Brain microvascular endothelial cell (primary cell): ENCODE measurements around the gene TMEM132E.

Source experiments
- DNase-seq: peaks from one replicate; pipeline ENCODE4 v3.0.0-alpha.2; 2020
- H3K27ac ChIP-seq: fragments of 250-450 bp; sonication (Bioruptor Pico); 2 replicates; pipeline ENCODE4 v1.5.1; 2020; ENCODE audit warnings: mild to moderate bottlenecking, moderate library complexity
- H3K27me3 ChIP-seq: fragments of 250-450 bp; sonication (Bioruptor Pico); replicated peaks from 2 replicates; pipeline ENCODE4 v1.5.1; 2020; ENCODE audit warnings: mild to moderate bottlenecking
- H3K36me3 ChIP-seq: fragments of 250-450 bp; sonication (Bioruptor Pico); replicated peaks from 2 replicates; pipeline ENCODE4 v1.5.1; 2020; ENCODE audit warnings: mild to moderate bottlenecking
- H3K4me3 ChIP-seq: 2 replicates; pipeline ENCODE4 v1.5.1; 2011; ENCODE audit warnings: low read depth, mild to moderate bottlenecking, control low read depth, low read length, moderate library complexity
- in situ Hi-C: cut with HindIII; loops from 2 replicates; pipeline ENCODE4 v1.10.0; 2017; ENCODE audit warnings: low sequenced_read_pairs, low pct_ligation_motif_present
- TF ChIP-seq, protein P1 (sequence below): IDR thresholded peaks from 2 replicates; pipeline ENCODE4 v1.5.1; 2011; ENCODE audit warnings: low read depth, mild to moderate bottlenecking, moderate library complexity, low read length, control low read depth, inconsistent platforms; ENCODE audit errors: missing control alignments

Gene TMEM132E

DNA sequence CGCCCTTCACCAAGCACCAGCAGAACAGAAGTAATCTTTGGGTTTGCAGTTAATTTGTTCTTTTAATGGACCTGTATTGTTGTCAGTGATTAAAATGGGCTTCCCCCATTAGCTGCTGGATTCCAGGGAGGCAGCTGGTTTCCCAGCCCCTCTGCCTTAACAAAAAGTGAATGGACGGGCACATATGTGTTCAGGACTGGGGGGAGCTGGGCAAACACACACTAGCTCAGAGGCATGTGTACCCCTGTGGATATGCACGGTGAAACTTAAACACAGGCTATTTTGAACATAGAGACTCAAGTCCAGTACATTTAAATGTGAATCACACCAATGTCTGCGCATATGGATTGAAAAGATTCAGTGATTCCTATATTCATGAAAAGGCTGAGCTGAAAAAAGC, 25.5 kb upstream of the TMEM132E start:
- Histone ChIP-seq H3K36me3 (no peaks in the 10 kb centered on the region), H3K27me3 (no peaks in the 10 kb centered on the region), H3K4me3 (no peak overlapping the region), H3K27ac (no peak overlapping the region)
- no peak for DNase-seq
- TF ChIP-seq, protein P1, sequence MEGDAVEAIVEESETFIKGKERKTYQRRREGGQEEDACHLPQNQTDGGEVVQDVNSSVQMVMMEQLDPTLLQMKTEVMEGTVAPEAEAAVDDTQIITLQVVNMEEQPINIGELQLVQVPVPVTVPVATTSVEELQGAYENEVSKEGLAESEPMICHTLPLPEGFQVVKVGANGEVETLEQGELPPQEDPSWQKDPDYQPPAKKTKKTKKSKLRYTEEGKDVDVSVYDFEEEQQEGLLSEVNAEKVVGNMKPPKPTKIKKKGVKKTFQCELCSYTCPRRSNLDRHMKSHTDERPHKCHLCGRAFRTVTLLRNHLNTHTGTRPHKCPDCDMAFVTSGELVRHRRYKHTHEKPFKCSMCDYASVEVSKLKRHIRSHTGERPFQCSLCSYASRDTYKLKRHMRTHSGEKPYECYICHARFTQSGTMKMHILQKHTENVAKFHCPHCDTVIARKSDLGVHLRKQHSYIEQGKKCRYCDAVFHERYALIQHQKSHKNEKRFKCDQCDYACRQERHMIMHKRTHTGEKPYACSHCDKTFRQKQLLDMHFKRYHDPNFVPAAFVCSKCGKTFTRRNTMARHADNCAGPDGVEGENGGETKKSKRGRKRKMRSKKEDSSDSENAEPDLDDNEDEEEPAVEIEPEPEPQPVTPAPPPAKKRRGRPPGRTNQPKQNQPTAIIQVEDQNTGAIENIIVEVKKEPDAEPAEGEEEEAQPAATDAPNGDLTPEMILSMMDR: no peak
- in situ Hi-C loops: no loop called here

DNA sequence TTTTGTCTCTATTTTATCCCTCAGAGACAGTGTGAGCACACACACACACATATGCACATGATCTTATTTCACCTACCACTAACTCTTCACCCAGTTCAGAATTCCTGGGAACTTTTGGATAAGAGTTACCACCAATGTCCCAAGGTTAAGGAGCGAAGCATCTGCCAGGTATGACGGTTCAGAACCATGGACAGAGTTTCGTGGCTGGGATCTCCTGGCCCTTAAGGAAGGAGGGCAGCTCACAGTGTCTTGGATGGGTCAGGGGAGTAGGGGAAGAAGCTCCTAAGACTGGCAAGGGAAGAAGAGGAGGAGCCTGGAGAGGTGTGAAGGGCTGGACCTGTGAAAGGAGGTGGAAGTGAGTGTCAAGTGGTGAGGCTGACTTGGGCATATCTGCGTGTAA, 23.0 kb upstream of the TMEM132E start:
- no peaks in the 10 kb centered on the region for H3K27me3 ChIP-seq
- in situ Hi-C loops: no loop called here
- no peak for DNase-seq
- H3K27ac ChIP-seq: no peak overlapping the region
- no peaks in the 10 kb centered on the region for H3K36me3 ChIP-seq
- TF ChIP-seq, protein P1: no peak
- H3K4me3 ChIP-seq: no peak overlapping the region

DNA sequence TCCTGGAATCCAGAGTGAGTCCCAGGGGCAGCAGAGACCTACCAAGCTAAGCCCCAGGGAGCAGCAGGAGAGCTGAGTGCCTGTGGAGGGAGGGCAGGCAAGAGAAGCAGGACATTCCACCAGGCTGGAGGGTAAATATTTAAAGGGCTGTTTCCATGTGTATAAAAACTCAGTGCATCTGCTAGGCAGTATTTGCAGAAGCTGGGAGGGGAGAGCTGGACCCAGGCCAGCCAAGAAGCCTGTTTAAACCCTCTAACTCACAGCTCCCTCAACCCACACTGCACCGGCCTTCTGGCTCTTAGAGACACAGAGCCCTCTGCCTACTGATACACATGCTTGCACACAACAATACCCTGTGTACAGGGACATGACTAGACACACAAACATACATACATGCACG, 22.5 kb upstream of the TMEM132E start:
- TF ChIP-seq, protein P1: no peak
- no peak overlapping the region for H3K4me3 ChIP-seq
- H3K36me3 ChIP-seq: no peaks in the 10 kb centered on the region
- no peaks in the 10 kb centered on the region for H3K27me3 ChIP-seq
- H3K27ac ChIP-seq: no peak overlapping the region
- DNase-seq: no peak
- in situ Hi-C loops: no loop called here

DNA sequence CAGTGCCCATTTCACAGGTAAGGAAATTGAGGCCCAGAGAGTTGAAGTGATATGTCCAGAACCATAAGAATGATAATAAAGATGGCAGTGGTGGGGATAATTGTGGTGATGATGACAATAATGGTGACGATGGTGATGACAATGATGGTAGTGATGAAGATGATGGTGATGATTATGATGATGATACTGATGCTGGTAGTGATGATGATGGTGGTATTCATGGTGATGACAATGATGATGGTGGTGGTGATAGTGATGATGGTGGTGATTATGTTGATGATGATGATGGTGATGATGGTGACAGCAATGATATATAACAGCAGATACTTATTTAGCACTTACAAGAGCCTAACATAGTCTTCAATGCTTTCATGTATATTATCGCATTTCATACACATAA, 18.1 kb upstream of the TMEM132E start:
- DNase-seq: no peak
- Histone ChIP-seq H3K4me3 (no peak overlapping the region), H3K27me3 (no peaks in the 10 kb centered on the region), H3K36me3 (no peaks in the 10 kb centered on the region), H3K27ac (no peak overlapping the region)
- in situ Hi-C loops: no loop called here
- TF ChIP-seq, protein P1: no peak

DNA sequence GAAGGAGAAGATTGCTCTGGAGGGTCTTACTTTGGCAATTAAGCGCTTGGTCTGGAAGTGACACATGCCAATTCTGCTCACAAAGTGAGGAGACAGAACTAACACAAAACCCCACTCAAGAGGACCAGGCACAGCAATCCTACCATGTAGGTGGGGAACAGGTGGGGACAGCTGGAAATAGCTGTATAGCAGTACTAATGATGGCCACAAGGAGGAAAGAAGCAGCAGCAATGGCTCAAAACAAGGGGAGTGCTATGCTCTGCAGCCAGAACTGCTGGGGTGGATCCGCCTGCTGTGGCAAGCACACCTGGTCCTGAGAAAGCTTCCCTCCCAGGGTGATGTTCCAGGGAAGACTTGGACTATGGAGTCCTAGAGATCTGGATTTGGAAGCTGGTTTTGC, 17.0 kb upstream of the TMEM132E start:
- no peaks in the 10 kb centered on the region for H3K36me3 ChIP-seq
- no peak overlapping the region for H3K4me3 ChIP-seq
- no peak for DNase-seq
- no peaks in the 10 kb centered on the region for H3K27me3 ChIP-seq
- TF ChIP-seq, protein P1: peak; percentile 36
- in situ Hi-C loops: no loop called here
- no peak overlapping the region for H3K27ac ChIP-seq

DNA sequence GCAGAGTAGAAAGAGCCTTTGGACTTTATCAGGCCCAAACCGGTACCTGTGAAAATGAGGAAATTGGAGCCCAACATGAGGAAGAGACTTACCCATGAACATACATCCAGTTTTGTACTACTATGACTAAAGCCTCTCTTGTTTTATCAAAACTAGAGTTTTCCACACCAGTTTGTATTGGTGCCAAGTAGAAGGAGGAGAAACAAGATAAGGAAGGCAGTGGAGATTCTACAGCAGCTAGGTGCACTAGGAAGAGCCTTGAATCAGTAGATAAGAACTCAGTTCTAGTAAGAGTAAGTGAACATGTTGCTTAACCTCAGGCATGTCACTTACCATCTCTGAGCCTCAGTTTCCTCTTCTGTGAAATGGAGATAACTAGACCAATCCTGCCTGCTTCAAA, 13.7 kb upstream of the TMEM132E start:
- TF ChIP-seq, protein P1: no peak
- DNase-seq: no peak
- Histone ChIP-seq H3K27me3 (no peaks in the 10 kb centered on the region), H3K27ac (no peak overlapping the region), H3K4me3 (no peak overlapping the region), H3K36me3 (no peaks in the 10 kb centered on the region)
- in situ Hi-C loops: no loop called here
